HEK293T (cell line): ENCODE data around the gene SDC3.

Experiments used
- ARNT ChIP-seq: fragments of 450-650 bp; IDR thresholded peaks from 2 replicates; pipeline ENCODE4 v1.6.1; 2017; ENCODE audit warnings: mild to moderate bottlenecking
- BHLHE40 ChIP-seq: fragments of 450-650 bp; IDR thresholded peaks from 2 replicates; pipeline ENCODE4 v1.6.1; 2016; ENCODE audit warnings: mild to moderate bottlenecking, moderate library complexity, borderline replicate concordance
- ELF4 ChIP-seq: fragments of 450-650 bp; IDR thresholded peaks from 2 replicates; pipeline ENCODE4 v1.6.1; 2017; ENCODE audit warnings: antibody characterized with exemption
- FOXA1 ChIP-seq: fragments of 450-650 bp; IDR thresholded peaks from 2 replicates; pipeline ENCODE4 v1.6.1; 2016; ENCODE audit warnings: mild to moderate bottlenecking
- FOXK2 ChIP-seq: fragments of 450-650 bp; IDR thresholded peaks from 2 replicates; pipeline ENCODE4 v1.6.1; 2016; ENCODE audit warnings: mild to moderate bottlenecking
- FOXM1 ChIP-seq: fragments of 450-650 bp; IDR thresholded peaks from 2 replicates; pipeline ENCODE4 v1.6.1; 2017; ENCODE audit warnings: mild to moderate bottlenecking, borderline replicate concordance
- L3MBTL2 ChIP-seq: fragments of 450-650 bp; conservative IDR thresholded peaks from 2 replicates; pipeline ENCODE4 v1.6.1; 2016; ENCODE audit warnings: mild to moderate bottlenecking
- LEF1 ChIP-seq: fragments of 450-650 bp; IDR thresholded peaks from 2 replicates; pipeline ENCODE4 v1.6.1; 2017; ENCODE audit warnings: mild to moderate bottlenecking, borderline replicate concordance
- SP1 ChIP-seq: fragments of 450-650 bp; IDR thresholded peaks from 2 replicates; pipeline ENCODE4 v1.6.1; 2017
- SUZ12 ChIP-seq: fragments of 450-650 bp; IDR thresholded peaks from 2 replicates; pipeline ENCODE4 v1.6.1; 2016; ENCODE audit warnings: mild to moderate bottlenecking
- TARDBP ChIP-seq: fragments of 450-650 bp; IDR thresholded peaks from 2 replicates; pipeline ENCODE4 v1.6.1; 2016
- TF ChIP-seq, protein P1 (sequence below): fragments of 450-650 bp; IDR thresholded peaks from 2 replicates; pipeline ENCODE4 v1.6.1; 2016

DNA sequence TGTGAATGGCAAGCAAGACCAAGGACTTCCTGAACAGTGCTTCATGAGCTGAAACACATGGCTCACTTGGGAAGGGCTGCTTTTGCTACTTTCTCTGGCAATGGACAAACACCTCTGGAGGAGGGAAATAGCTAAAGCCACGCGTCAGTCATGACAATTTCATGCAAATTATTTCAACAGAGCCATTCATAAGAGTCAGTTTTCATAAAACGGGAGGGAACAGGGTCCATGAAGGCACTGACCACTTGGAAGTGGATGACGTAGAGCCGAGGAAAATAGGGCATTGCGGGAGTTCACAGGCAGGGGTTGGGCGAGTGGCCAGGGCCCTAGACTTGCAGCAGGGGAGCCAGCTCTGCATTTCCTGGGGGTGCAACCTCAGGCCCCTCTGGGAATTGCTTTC is 43.9 kb downstream of the SDC3 start:
- TF ChIP-seq TARDBP, result no peak
- no peak for TF ChIP-seq BHLHE40
- no peak for TF ChIP-seq ELF4
- TF ChIP-seq FOXM1, result no peak
- no peak for TF ChIP-seq SP1
- TF ChIP-seq SUZ12, result no peak
- no peak for TF ChIP-seq LEF1
- TF ChIP-seq FOXA1, result no peak
- no peak for TF ChIP-seq FOXK2
- TF ChIP-seq, protein P1, sequence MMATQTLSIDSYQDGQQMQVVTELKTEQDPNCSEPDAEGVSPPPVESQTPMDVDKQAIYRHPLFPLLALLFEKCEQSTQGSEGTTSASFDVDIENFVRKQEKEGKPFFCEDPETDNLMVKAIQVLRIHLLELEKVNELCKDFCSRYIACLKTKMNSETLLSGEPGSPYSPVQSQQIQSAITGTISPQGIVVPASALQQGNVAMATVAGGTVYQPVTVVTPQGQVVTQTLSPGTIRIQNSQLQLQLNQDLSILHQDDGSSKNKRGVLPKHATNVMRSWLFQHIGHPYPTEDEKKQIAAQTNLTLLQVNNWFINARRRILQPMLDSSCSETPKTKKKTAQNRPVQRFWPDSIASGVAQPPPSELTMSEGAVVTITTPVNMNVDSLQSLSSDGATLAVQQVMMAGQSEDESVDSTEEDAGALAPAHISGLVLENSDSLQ, result no peak
- TF ChIP-seq ARNT, result no peak
- TF ChIP-seq L3MBTL2, result no peak
